ENCODE measurements around the gene ORM2. TPM values are rescaled to one million over a fixed set of nuclear protein-coding genes. Genes with fewer than 3 reads are reported as not detected.

ORM2 gene
- total RNA-seq, 1 experiment from 2014 or later = not detected

- no peaks in the 10 kb centered on the region for H3K27me3 ChIP-seq (replicated peaks)
- no peak overlapping the region for H3K27ac ChIP-seq
- peaks cover 24% of the 10 kb centered on the region for H3K4me1 ChIP-seq (replicated peaks)
These were observed 34.7 kb downstream of the ORM2 start for GRCh38 chr9:114364134-114365041.

GRCh38 chr9:114365194-114365593 lies 35.5 kb downstream of the ORM2 start:
- DNase-seq (ENCODE audit: low read depth in 1 of 2, low spot score in 2 of 2) = no peak
- Histone ChIP-seq H3K4me3 (no peak overlapping the region), H3K27ac (peak overlapping the region; percentile 16; the same call in 1 of the 2 replicates), H3K4me1 (replicated peaks) (peaks cover 24% of the 10 kb centered on the region), H3K36me3 (peaks cover 20% of the 10 kb centered on the region), H3K27me3 (replicated peaks) (no peaks in the 10 kb centered on the region), H3K9me3 (replicated peaks) (no peaks in the 10 kb centered on the region)

More at GRCh38 chr9:114364134-114365041, 34.7 kb downstream of the ORM2 start:
- Histone ChIP-seq H3K9me3 (replicated peaks) (no peaks in the 10 kb centered on the region), H3K36me3 (peaks cover 26% of the 10 kb centered on the region), H3K4me3 (no peak overlapping the region)
- DNase-seq (ENCODE audit: low read depth in 1 of 2, low spot score in 2 of 2) = no peak

GRCh38 chr9:114366334-114367128 lies 36.9 kb downstream of the ORM2 start:
- no peaks in the 10 kb centered on the region for H3K27me3 ChIP-seq (replicated peaks)
- peaks cover 20% of the 10 kb centered on the region for H3K36me3 ChIP-seq
- peaks cover 24% of the 10 kb centered on the region for H3K4me1 ChIP-seq (replicated peaks)
- no peak overlapping the region for H3K4me3 ChIP-seq
- DNase-seq (ENCODE audit: low read depth in 1 of 2, low spot score in 2 of 2) = peak; percentile 61 to 81
- no peaks in the 10 kb centered on the region for H3K9me3 ChIP-seq (replicated peaks)
- peak overlapping the region; percentile 34 for H3K27ac ChIP-seq

- Histone ChIP-seq H3K4me3 (no peak overlapping the region), H3K27ac (no peak overlapping the region)
- no peak for DNase-seq (ENCODE audit: low read depth in 1 of 2, low spot score in 2 of 2)
These were observed 37.7 kb downstream of the ORM2 start for GRCh38 chr9:114367366-114367765.

GRCh38 chr9:114367772-114368569 lies 38.3 kb downstream of the ORM2 start:
- no peak for DNase-seq (ENCODE audit: low read depth in 1 of 2, low spot score in 2 of 2)
- no peaks in the 10 kb centered on the region for H3K9me3 ChIP-seq (replicated peaks)
- no peak overlapping the region for H3K4me3 ChIP-seq
- peaks cover 20% of the 10 kb centered on the region for H3K36me3 ChIP-seq
- H3K27ac ChIP-seq = no peak overlapping the region
- H3K4me1 ChIP-seq (replicated peaks) = peaks cover 24% of the 10 kb centered on the region
- H3K27me3 ChIP-seq (replicated peaks) = no peaks in the 10 kb centered on the region

More at GRCh38 chr9:114367366-114367765, 37.7 kb downstream of the ORM2 start:
- peaks cover 24% of the 10 kb centered on the region for H3K4me1 ChIP-seq (replicated peaks)
- H3K36me3 ChIP-seq = peaks cover 20% of the 10 kb centered on the region
- H3K27me3 ChIP-seq (replicated peaks) = no peaks in the 10 kb centered on the region
- H3K9me3 ChIP-seq (replicated peaks) = no peaks in the 10 kb centered on the region

GRCh38 chr9:114369216-114370130 lies 39.8 kb downstream of the ORM2 start:
- no peak overlapping the region for H3K27ac ChIP-seq
- H3K27me3 ChIP-seq (replicated peaks) = no peaks in the 10 kb centered on the region
- no peak overlapping the region for H3K4me3 ChIP-seq
- peaks cover 21% of the 10 kb centered on the region for H3K4me1 ChIP-seq (replicated peaks)
- H3K9me3 ChIP-seq (replicated peaks) = no peaks in the 10 kb centered on the region
- DNase-seq (ENCODE audit: low read depth in 1 of 2, low spot score in 2 of 2) = no peak
- H3K36me3 ChIP-seq = peaks cover 18% of the 10 kb centered on the region

- Histone ChIP-seq H3K4me3 (no peak overlapping the region), H3K36me3 (peaks cover 11% of the 10 kb centered on the region; the same call in 1 of the 2 replicates), H3K9me3 (replicated peaks) (no peaks in the 10 kb centered on the region), H3K27ac (no peak overlapping the region), H3K4me1 (replicated peaks) (peaks cover 17% of the 10 kb centered on the region), H3K27me3 (replicated peaks) (no peaks in the 10 kb centered on the region)
- DNase-seq (ENCODE audit: low read depth in 1 of 2, low spot score in 2 of 2) = no peak
These were observed 40.7 kb downstream of the ORM2 start for GRCh38 chr9:114370251-114370967.

- Histone ChIP-seq H3K27me3 (replicated peaks) (no peaks in the 10 kb centered on the region), H3K36me3 (peaks cover 11% of the 10 kb centered on the region; the same call in 1 of the 2 replicates), H3K27ac (no peak overlapping the region), H3K9me3 (replicated peaks) (no peaks in the 10 kb centered on the region), H3K4me3 (no peak overlapping the region), H3K4me1 (replicated peaks) (peaks cover 13% of the 10 kb centered on the region)
- no peak for DNase-seq (ENCODE audit: low read depth in 1 of 2, low spot score in 2 of 2)
These were observed 41.3 kb downstream of the ORM2 start for GRCh38 chr9:114370968-114371320.

- Histone ChIP-seq H3K4me3 (no peak overlapping the region), H3K27ac (no peak overlapping the region), H3K36me3 (peaks cover 11% of the 10 kb centered on the region; the same call in 1 of the 2 replicates), H3K27me3 (replicated peaks) (no peaks in the 10 kb centered on the region), H3K9me3 (replicated peaks) (no peaks in the 10 kb centered on the region), H3K4me1 (replicated peaks) (peaks cover 10% of the 10 kb centered on the region)
- no peak for DNase-seq (ENCODE audit: low read depth in 1 of 2, low spot score in 2 of 2)
These were observed 41.8 kb downstream of the ORM2 start for GRCh38 chr9:114371343-114371944.

GRCh38 chr9:114371973-114372917 lies 42.6 kb downstream of the ORM2 start:
- H3K4me3 ChIP-seq = no peak overlapping the region
- H3K9me3 ChIP-seq (replicated peaks) = no peaks in the 10 kb centered on the region
- no peak overlapping the region for H3K27ac ChIP-seq
- H3K4me1 ChIP-seq (replicated peaks) = peaks cover 2% of the 10 kb centered on the region
- H3K27me3 ChIP-seq (replicated peaks) = no peaks in the 10 kb centered on the region
- H3K36me3 ChIP-seq = peaks cover 6% of the 10 kb centered on the region; the same call in 1 of the 2 replicates
- DNase-seq (ENCODE audit: low read depth in 1 of 2, low spot score in 2 of 2) = no peak

- no peak overlapping the region for H3K4me3 ChIP-seq
- no peaks in the 10 kb centered on the region for H3K9me3 ChIP-seq (replicated peaks)
- H3K27ac ChIP-seq = no peak overlapping the region
- 0 out of 2 replicates have a peak, but pooled peaks cover under 1% of the 10 kb centered on the region for H3K36me3 ChIP-seq
- H3K27me3 ChIP-seq (replicated peaks) = no peaks in the 10 kb centered on the region
- no peak for DNase-seq (ENCODE audit: low read depth in 1 of 2, low spot score in 2 of 2)
- no peaks in the 10 kb centered on the region for H3K4me1 ChIP-seq (replicated peaks)
These were observed 43.3 kb downstream of the ORM2 start for GRCh38 chr9:114372921-114373448.
